Left renal pelvis (tissue), 4 donors: ENCODE data around the gene ZMIZ1. TPM values are rescaled to one million over a fixed set of nuclear protein-coding genes. Genes with fewer than 3 reads are reported as not detected.
A peak's percentile ranks its signal among the peaks of the same experiment; 100 is the strongest.

Source experiments
- DNase-seq, 4 donors: peaks; one replicate each; pipeline ENCODE4 v3.0.0-alpha.2; 2013; ENCODE audit warnings: low read depth in 4 of 4, low spot score in 3 of 4
- polyA plus RNA-seq, 4 donors: library from polyadenylated mRNA; unstranded; fragments of 120-200 nt; gene quantifications; one replicate each; pipeline ENCODE4 v1.2.1, GENCODE V29; 2013; ENCODE audit not compliant: insufficient read length in 4 of 4

Gene ZMIZ1
- polyA plus RNA-seq, 4 donors = 72.7 to 108 (median 72.8) TPM

- no peak for DNase-seq
Measured at GRCh38 chr10:79135790-79136189, 67.0 kb downstream of the ZMIZ1 start.

GRCh38 chr10:79136236-79137005 is 67.7 kb downstream of the ZMIZ1 start:
- no peak for DNase-seq

- DNase-seq = no peak
Measured at GRCh38 chr10:79137300-79137756, 68.6 kb downstream of the ZMIZ1 start.

GRCh38 chr10:79137826-79138225 is 69.1 kb downstream of the ZMIZ1 start:
- peak in 1 of 4 donors; percentile 78 for DNase-seq

GRCh38 chr10:79138449-79139123 is 69.8 kb downstream of the ZMIZ1 start:
- no peak for DNase-seq

GRCh38 chr10:79139124-79139835 is 70.5 kb downstream of the ZMIZ1 start:
- DNase-seq = no peak

- no peak for DNase-seq
Measured at GRCh38 chr10:79140085-79140793, 71.5 kb downstream of the ZMIZ1 start.

GRCh38 chr10:79140855-79141254 is 72.1 kb downstream of the ZMIZ1 start:
- DNase-seq = no peak

GRCh38 chr10:79142064-79142491 is 73.3 kb downstream of the ZMIZ1 start:
- DNase-seq = peak in 3 of 4 donors; percentile 66 to 89 (median 67)

- DNase-seq = no peak
Measured at GRCh38 chr10:79142522-79143309, 74.0 kb downstream of the ZMIZ1 start.

- DNase-seq = no peak
Measured at GRCh38 chr10:79143879-79144278, 75.1 kb downstream of the ZMIZ1 start.

GRCh38 chr10:79144351-79145173 is 75.8 kb downstream of the ZMIZ1 start:
- no peak for DNase-seq

- DNase-seq = no peak
Measured at GRCh38 chr10:79145174-79145483, 76.4 kb downstream of the ZMIZ1 start.

GRCh38 chr10:79145517-79146470 is 77.0 kb downstream of the ZMIZ1 start:
- DNase-seq = no peak

- DNase-seq = no peak
Measured at GRCh38 chr10:79146611-79147130, 77.9 kb downstream of the ZMIZ1 start.

- DNase-seq = no peak
Measured at GRCh38 chr10:79147306-79147705, 78.5 kb downstream of the ZMIZ1 start.

GRCh38 chr10:79147796-79148451 is 79.2 kb downstream of the ZMIZ1 start:
- no peak for DNase-seq
